LNCaP clone FGC (cell line): ENCODE data around the gene LILRA2.
"Not testable (repeated sequence)": the region's sequence is repeated elsewhere in the genome, so short reads cannot be mapped to it uniquely, and the experiment has no call there.

Experiments used
- DNase-seq: peaks from one replicate; pipeline ENCODE4 v3.0.0-alpha.2; 2011; ENCODE audit warnings: low read depth
- H3K4me3 ChIP-seq: 2 replicates; pipeline ENCODE4 v1.5.1; 2011; ENCODE audit warnings: mild to moderate bottlenecking, low read depth, low read length, control low read depth
- CTCF ChIP-seq: IDR thresholded peaks from 2 replicates; pipeline ENCODE4 v1.5.1; 2012; ENCODE audit warnings: mild to moderate bottlenecking; ENCODE audit not compliant: control insufficient read depth, insufficient read depth; ENCODE audit errors: extremely low read depth

The LILRA2 gene

GRCh38 chr19:54576411-54576976 lies 2.9 kb downstream of the LILRA2 start:
- no peak for DNase-seq
- no peak for TF ChIP-seq CTCF
- H3K4me3 ChIP-seq: no peak overlapping the region

DNA sequence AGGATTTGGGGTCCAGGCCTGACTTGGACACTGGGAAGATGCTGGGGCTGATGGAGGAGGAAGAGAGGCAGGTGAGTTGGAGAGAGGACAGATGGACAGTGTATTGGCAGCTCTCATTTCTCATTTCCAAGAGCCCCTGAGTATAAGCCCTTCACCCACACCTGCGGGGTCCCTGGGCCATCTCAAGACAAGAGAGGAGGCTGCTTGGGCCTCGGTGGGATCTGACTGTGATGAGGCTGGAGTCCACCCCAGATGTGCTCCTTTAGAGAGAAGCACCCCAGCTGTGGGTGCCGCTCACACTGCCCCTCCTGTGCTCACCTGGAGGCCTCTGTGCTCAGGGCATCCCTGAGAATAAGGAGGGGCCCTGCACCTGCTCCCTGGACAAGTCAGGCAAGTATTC lies 3.7 kb downstream of the LILRA2 start:
- no peak overlapping the region for H3K4me3 ChIP-seq
- no peak for DNase-seq
- TF ChIP-seq CTCF: no peak

DNA sequence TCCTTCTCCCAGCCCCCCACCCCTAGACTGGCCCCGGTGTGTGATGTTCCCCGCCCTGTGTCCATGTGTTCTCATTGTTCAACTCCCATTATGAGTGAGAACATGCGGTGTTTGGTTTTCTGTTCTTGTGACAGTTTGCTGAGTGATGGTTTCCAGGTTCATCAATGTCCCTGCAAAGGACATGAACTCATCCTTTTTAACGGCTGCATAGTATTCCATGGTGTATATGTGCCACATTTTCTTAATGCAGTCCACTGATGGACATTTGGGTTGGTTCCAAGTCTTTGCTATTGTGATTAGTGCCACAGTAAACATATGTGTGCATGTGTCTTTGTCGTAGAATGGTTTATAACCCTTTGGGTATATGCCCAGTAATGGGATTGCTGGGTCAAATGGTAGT lies 4.7 kb downstream of the LILRA2 start:
- DNase-seq: not testable (repeated sequence)

DNA sequence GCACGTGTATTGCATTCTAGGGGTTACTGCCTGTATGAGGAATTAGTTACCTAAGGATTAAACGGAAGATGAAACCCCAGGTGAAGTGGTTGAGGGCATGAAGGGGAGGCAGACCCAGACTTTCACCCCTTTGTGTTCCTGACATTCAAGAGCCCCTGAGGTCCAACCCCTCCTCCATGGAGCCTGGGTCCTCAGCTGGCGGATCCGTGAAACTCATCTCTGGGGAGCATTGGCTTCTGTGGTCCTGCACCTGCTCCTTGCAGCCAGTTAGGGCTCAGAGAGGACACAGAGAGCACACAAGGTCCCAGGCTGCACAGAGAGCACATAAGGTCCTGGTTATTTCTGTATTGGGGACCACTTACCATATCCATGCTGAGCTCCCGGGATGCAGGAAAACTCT lies 12.8 kb downstream of the LILRA2 start:
- H3K4me3 ChIP-seq: no peak overlapping the region
- no peak for TF ChIP-seq CTCF
- no peak for DNase-seq

More for the DNA sequence above, 4.7 kb downstream of the LILRA2 start:
- not testable (repeated sequence) for H3K4me3 ChIP-seq

GRCh38 chr19:54587026-54587425 lies 13.4 kb downstream of the LILRA2 start:
- DNase-seq: no peak
- H3K4me3 ChIP-seq: no peak overlapping the region
- TF ChIP-seq CTCF: no peak

- not testable (repeated sequence) for DNase-seq
Observed at GRCh38 chr19:54593445-54593844, 19.9 kb downstream of the LILRA2 start, which contains the start of gene LILRA1. LILRA1 (plus strand) TSS chr19:54593632; CDS start chr19:54594245, 613 bp downstream.

DNA sequence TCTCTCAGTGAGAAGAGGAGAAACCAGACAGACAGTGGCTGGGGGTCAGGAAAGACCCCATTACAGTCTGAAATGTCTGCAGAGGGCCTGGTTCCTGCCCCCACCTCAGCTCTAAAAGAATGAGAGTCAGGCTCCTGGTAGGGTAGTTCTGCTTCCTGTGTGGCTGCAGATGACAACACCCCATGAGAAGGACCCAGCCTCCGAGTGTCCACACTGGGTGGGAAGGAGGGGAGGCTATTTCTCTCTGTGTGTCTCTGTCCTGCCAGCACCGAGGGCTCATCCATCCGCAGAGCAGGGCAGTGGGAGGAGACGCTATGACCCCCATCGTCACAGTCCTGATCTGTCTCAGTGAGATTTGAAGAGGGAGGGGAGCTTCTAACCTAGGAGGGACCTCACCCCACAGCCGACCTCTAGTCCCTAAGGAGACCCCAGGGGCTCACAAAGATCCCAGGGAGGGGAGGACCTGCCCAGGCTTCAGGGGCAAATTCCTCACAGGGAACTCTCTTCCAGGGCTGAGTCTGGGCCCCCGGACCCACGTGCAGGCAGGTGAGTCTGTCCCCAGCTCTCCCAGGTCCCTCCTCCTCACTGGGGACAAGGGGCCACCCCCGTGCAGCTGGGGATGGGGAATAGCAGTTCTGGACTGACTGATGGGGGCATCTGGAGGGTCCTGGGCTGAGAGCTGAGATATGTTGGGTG lies 20.5 kb downstream of the LILRA2 start:
- not testable (repeated sequence) for H3K4me3 ChIP-seq, DNase-seq

More at GRCh38 chr19:54593445-54593844, 19.9 kb downstream of the LILRA2 start, which contains the start of gene LILRA1:
- H3K4me3 ChIP-seq: not testable (repeated sequence)

GRCh38 chr19:54594737-54595136 lies 21.1 kb downstream of the LILRA2 start:
- TF ChIP-seq CTCF: no peak
- DNase-seq: no peak
- no peak overlapping the region for H3K4me3 ChIP-seq

GRCh38 chr19:54595680-54596436 lies 22.3 kb downstream of the LILRA2 start:
- not testable (repeated sequence) for H3K4me3 ChIP-seq, DNase-seq
